Rectal smooth muscle tissue (tissue), 1 donor: ENCODE results near the gene TRIM6.

Experiments
- H3K27ac ChIP-seq: one replicate; pipeline ENCODE4 v1.7.0; 2013; ENCODE audit warnings: low read depth, low read length, inconsistent platforms
- H3K27me3 ChIP-seq: one replicate; pipeline ENCODE4 v1.7.0; 2013; ENCODE audit warnings: low read length; ENCODE audit not compliant: control insufficient read depth, insufficient read depth
- H3K36me3 ChIP-seq: one replicate; pipeline ENCODE4 v1.7.0; 2013; ENCODE audit warnings: low read length; ENCODE audit not compliant: control insufficient read depth, insufficient read depth
- H3K4me1 ChIP-seq: one replicate; pipeline ENCODE4 v1.7.0; 2013; ENCODE audit warnings: low read length; ENCODE audit not compliant: control insufficient read depth, insufficient read depth
- H3K4me3 ChIP-seq: one replicate; pipeline ENCODE4 v1.7.0; 2013; ENCODE audit warnings: low read length
- H3K9ac ChIP-seq: one replicate; pipeline ENCODE4 v1.7.0; 2013; ENCODE audit warnings: low read length

TRIM6 gene, protein sequence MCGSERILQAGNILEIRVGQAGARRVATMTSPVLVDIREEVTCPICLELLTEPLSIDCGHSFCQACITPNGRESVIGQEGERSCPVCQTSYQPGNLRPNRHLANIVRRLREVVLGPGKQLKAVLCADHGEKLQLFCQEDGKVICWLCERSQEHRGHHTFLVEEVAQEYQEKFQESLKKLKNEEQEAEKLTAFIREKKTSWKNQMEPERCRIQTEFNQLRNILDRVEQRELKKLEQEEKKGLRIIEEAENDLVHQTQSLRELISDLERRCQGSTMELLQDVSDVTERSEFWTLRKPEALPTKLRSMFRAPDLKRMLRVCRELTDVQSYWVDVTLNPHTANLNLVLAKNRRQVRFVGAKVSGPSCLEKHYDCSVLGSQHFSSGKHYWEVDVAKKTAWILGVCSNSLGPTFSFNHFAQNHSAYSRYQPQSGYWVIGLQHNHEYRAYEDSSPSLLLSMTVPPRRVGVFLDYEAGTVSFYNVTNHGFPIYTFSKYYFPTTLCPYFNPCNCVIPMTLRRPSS

DNA sequence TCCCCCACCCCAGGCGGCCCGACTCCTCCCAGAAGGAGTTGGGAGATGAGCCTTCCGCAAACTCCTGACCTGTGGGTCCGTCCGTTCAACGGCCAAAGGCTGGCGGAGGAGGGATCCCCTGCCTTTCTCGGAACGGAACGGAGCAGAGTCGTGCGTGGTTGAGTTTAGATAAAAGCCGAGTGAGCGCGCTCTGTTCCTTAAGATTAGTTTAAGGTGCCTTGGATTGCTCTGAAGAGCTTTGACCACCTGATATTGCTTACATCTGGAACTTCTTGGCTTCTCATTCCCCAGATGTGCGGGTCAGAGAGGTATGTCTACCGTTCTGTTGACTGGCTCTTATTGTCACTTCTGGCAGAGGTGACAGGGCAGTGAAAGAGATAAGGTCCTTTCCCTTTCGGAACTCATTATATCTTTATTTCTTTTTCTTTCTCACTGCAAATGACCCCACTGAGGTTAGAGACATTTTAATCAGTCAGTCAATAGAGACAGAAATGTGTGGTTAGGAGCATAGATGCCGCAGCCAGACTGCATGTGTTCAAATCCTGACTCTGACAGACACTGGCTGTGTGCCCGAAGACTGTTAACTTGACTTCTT, at the start of gene TRIM6:
TSS of gene TRIM6 (plus strand) at position 31 of the 595 bp plus-strand sequence. CDS start at position 292, 261 bp downstream.
- H3K27ac ChIP-seq: peak within 1 kb of the TSS; percentile 79
- peaks cover 2% of the 10 kb centered on the region for H3K4me1 ChIP-seq
- peak within 1 kb of the TSS; percentile 76 for H3K4me3 ChIP-seq
- H3K27me3 ChIP-seq: no peaks in the 10 kb centered on the region
- no peaks in the 10 kb centered on the region for H3K36me3 ChIP-seq
- H3K9ac ChIP-seq: peak within 1 kb of the TSS; percentile 46

DNA sequence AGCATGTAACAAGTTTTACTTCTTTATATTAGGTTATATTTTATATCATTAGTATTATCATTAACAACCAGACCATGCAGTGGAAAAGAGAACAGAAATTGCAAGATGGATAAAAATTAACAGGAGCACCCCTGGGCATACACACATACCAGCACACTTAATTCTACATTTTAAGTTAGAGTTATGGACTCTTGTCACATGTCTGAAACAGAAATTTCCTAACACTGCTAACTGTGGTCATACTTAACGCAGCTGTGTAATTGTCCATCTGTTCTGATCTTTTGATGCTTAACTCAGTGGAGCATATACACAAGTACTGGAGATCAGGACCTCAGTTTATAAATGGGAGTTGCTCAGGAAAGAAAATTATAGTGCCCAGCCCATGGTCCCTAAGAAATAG, 48.5 kb upstream of the TRIM6 start:
- Histone ChIP-seq H3K36me3 (no peaks in the 10 kb centered on the region), H3K9ac (no peak overlapping the region), H3K4me3 (no peak overlapping the region), H3K27me3 (no peaks in the 10 kb centered on the region), H3K4me1 (no peaks in the 10 kb centered on the region), H3K27ac (no peak overlapping the region)

GRCh38 chr11:5548440-5548839, 48.0 kb upstream of the TRIM6 start, which contains the start of gene OR52H1:
OR52H1 (minus strand) TSS chr11:5548540; CDS start chr11:5545505, 3,035 bp downstream.
- Histone ChIP-seq H3K9ac (no peak within 1 kb of the TSS), H3K27me3 (no peaks in the 10 kb centered on the region), H3K4me1 (no peaks in the 10 kb centered on the region), H3K4me3 (no peak within 1 kb of the TSS), H3K27ac (no peak within 1 kb of the TSS), H3K36me3 (no peaks in the 10 kb centered on the region)

GRCh38 chr11:5550440-5551095, 45.9 kb upstream of the TRIM6 start:
- Histone ChIP-seq H3K4me1 (no peaks in the 10 kb centered on the region), H3K27ac (no peak overlapping the region), H3K9ac (no peak overlapping the region), H3K36me3 (no peaks in the 10 kb centered on the region), H3K4me3 (no peak overlapping the region), H3K27me3 (no peaks in the 10 kb centered on the region)

DNA sequence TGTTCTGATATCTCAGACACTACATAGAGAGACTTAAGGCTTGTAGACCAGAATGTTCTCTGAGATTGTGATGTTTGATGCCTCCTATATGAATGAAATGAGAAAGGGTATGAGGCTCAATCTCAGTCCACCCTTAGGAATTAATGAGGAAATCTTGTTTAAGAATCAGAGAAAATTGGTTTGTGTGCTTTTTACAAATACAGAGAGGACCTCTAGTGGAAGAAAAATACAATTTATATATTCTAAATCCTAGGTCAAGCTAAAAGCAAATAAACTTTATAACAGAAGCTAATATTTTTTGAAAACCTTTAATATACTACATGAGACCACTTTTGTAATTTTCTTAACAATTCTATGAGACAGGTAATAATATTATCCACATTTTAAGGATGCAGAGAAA, 43.1 kb upstream of the TRIM6 start:
- H3K4me3 ChIP-seq: no peak overlapping the region
- no peaks in the 10 kb centered on the region for H3K27me3 ChIP-seq
- no peaks in the 10 kb centered on the region for H3K36me3 ChIP-seq

GRCh38 chr11:5556596-5557188, 39.7 kb upstream of the TRIM6 start:
- Histone ChIP-seq H3K27ac (no peak overlapping the region), H3K27me3 (no peaks in the 10 kb centered on the region), H3K4me3 (no peak overlapping the region), H3K9ac (no peak overlapping the region), H3K4me1 (no peaks in the 10 kb centered on the region), H3K36me3 (no peaks in the 10 kb centered on the region)

More for the DNA sequence above, 43.1 kb upstream of the TRIM6 start:
- Histone ChIP-seq H3K9ac (no peak overlapping the region), H3K27ac (no peak overlapping the region), H3K4me1 (no peaks in the 10 kb centered on the region)

GRCh38 chr11:5557751-5558150, 38.7 kb upstream of the TRIM6 start:
- H3K9ac ChIP-seq: no peak overlapping the region
- no peaks in the 10 kb centered on the region for H3K27me3 ChIP-seq
- no peaks in the 10 kb centered on the region for H3K36me3 ChIP-seq
- no peak overlapping the region for H3K4me3 ChIP-seq
- H3K27ac ChIP-seq: no peak overlapping the region
- no peaks in the 10 kb centered on the region for H3K4me1 ChIP-seq

DNA sequence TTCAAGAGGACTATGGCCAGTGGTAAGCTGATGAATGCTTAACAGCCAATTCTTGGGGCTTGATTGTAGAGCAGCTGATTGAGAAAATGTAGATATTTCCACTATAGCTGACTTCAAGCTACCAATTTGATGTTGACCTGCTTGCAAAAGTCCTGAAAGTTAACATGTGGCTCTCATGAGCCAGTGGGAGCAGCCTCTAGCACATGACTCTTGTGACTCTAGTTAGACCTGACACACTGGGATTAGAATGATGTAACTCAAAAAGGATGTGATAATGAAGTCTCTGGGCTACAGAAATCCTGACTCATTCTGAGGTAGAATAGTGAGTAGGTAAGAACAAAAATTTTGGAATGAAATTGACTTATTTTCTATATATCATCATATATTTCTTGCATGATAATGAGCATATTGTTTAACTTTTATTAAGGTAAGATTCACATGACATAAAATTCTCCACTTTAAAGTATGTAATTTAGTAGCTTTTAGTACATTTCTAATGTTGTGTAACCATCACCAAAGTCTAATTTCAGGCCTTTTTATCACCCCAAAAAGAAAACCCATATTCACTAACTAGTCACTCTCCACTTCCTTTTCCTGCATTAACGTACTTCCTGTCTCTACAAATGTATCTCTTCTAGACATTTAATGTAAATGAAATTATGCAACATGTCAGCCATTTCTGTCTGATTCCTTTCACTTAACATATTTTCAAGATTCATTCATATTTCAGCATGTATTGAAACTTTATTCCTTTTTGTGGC, 32.0 kb upstream of the TRIM6 start:
- Histone ChIP-seq H3K36me3 (no peaks in the 10 kb centered on the region), H3K4me3 (no peak overlapping the region), H3K27ac (no peak overlapping the region), H3K4me1 (no peaks in the 10 kb centered on the region), H3K9ac (no peak overlapping the region), H3K27me3 (no peaks in the 10 kb centered on the region)

GRCh38 chr11:5574654-5575053, 21.8 kb upstream of the TRIM6 start:
- H3K36me3 ChIP-seq: no peaks in the 10 kb centered on the region
- no peak overlapping the region for H3K4me3 ChIP-seq
- H3K9ac ChIP-seq: no peak overlapping the region
- no peaks in the 10 kb centered on the region for H3K27me3 ChIP-seq
- no peak overlapping the region for H3K27ac ChIP-seq
- H3K4me1 ChIP-seq: no peaks in the 10 kb centered on the region

GRCh38 chr11:5575152-5575551, 21.3 kb upstream of the TRIM6 start:
- Histone ChIP-seq H3K4me3 (no peak overlapping the region), H3K9ac (no peak overlapping the region), H3K27me3 (no peaks in the 10 kb centered on the region), H3K36me3 (no peaks in the 10 kb centered on the region), H3K27ac (no peak overlapping the region), H3K4me1 (no peaks in the 10 kb centered on the region)

DNA sequence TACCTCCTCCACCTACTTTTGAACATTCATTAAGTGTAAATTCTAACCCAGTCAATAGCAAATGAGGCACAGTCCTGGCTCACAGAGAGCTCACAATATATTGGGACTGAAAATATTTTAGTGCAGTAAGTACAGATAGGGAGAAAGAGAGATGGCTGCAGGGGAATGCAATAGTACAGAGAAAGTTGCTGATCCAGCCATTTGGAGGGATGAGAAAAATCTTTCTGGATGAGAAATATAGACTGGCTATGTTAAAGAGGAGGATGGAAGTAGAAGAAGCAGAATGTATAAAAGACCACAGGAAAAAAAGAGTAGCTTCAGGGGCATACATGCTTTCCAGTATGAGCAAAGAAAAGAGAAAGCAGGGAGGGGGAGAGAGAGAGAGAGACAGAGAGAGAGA, 19.3 kb upstream of the TRIM6 start:
- Histone ChIP-seq H3K36me3 (no peaks in the 10 kb centered on the region), H3K9ac (no peak overlapping the region)

More for the DNA sequence above, 19.3 kb upstream of the TRIM6 start:
- H3K27ac ChIP-seq: no peak overlapping the region
- H3K4me1 ChIP-seq: no peaks in the 10 kb centered on the region
- H3K27me3 ChIP-seq: no peaks in the 10 kb centered on the region
- no peak overlapping the region for H3K4me3 ChIP-seq
